ENCODE results near the gene MIPOL1.

DNA sequence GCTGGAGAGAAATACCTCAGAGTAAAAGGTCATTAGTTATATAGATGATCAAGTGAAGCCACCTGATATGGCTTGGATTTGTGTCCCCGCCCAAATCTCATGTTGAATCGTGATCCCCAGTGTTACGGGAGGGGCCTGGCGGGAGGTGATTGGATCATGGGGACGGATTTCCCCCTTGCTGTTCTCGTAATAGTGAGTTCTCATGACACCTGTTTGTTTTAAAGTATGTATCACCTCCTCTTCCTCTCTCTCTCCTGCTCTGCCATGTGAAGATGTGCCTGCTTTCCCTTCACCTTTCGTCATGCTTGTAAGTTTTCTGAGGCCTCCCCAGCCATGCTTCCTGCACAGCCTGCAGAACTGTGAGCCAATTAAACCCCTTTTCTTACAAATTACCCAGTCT lies 272.5 kb downstream of the MIPOL1 start:
- TF ChIP-seq, protein P1, sequence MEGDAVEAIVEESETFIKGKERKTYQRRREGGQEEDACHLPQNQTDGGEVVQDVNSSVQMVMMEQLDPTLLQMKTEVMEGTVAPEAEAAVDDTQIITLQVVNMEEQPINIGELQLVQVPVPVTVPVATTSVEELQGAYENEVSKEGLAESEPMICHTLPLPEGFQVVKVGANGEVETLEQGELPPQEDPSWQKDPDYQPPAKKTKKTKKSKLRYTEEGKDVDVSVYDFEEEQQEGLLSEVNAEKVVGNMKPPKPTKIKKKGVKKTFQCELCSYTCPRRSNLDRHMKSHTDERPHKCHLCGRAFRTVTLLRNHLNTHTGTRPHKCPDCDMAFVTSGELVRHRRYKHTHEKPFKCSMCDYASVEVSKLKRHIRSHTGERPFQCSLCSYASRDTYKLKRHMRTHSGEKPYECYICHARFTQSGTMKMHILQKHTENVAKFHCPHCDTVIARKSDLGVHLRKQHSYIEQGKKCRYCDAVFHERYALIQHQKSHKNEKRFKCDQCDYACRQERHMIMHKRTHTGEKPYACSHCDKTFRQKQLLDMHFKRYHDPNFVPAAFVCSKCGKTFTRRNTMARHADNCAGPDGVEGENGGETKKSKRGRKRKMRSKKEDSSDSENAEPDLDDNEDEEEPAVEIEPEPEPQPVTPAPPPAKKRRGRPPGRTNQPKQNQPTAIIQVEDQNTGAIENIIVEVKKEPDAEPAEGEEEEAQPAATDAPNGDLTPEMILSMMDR (IDR thresholded peaks at IDR 0.05; ENCODE audit: insufficient read depth, low read length, poor library complexity, severe bottlenecking), result no peak
- TF ChIP-seq EZH2phosphoT487 (conservative IDR thresholded peaks at IDR 0.05; ENCODE audit: low read length), result no peak

All from SU-DHL-6 (cell line).